Activated T-cell treated with anti-CD3 and anti-CD28 coated beads, Interleukin-2, amount 50 U/mL, for 4 hours (primary cell): ENCODE measurements around the gene OR8G5. TPM values are rescaled to one million over a fixed set of nuclear protein-coding genes. Genes with fewer than 3 reads are reported as not detected.
"Not testable (repeated sequence)": the region's sequence is repeated elsewhere in the genome, so short reads cannot be mapped to it uniquely, and the experiment has no call there.

ENCODE experiments used
- ATAC-seq, 2 donors: fragments of 200-7000 bp; cut with Tn5 transposase; one replicate each; pipeline ENCODE4 v1.10.0; 2021
- DNase-seq: peaks from one replicate; pipeline ENCODE4 v3.0.0-alpha.2; 2020
- H3K27me3 Mint-ChIP-seq: one replicate; pipeline ENCODE4 v1.8.0; 2021; ENCODE audit warnings: low read depth, mixed read lengths
- H3K36me3 Mint-ChIP-seq: one replicate; pipeline ENCODE4 v1.8.0; 2022; ENCODE audit warnings: mixed read lengths; ENCODE audit not compliant: insufficient read depth
- H3K4me1 Mint-ChIP-seq: one replicate; pipeline ENCODE4 v1.8.0; 2021; ENCODE audit warnings: low read depth, mixed read lengths
- H3K4me3 Mint-ChIP-seq: one replicate; pipeline ENCODE4 v1.8.0; 2021; ENCODE audit warnings: mild to moderate bottlenecking, moderate library complexity, mixed read lengths
- H3K9me3 Mint-ChIP-seq: one replicate; pipeline ENCODE4 v1.8.0; 2021; ENCODE audit warnings: mixed read lengths
- total RNA-seq, 3 donors: library from RNA; stranded (reverse); gene quantifications; one replicate each; pipeline ENCODE4 v1.2.1, GENCODE V29; 2021

The OR8G5 gene, protein sequence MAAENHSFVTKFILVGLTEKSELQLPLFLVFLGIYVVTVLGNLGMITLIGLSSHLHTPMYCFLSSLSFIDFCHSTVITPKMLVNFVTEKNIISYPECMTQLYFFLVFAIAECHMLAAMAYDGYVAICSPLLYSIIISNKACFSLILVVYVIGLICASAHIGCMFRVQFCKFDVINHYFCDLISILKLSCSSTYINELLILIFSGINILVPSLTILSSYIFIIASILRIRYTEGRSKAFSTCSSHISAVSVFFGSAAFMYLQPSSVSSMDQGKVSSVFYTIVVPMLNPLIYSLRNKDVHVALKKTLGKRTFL
- not detected for total RNA-seq

DNA sequence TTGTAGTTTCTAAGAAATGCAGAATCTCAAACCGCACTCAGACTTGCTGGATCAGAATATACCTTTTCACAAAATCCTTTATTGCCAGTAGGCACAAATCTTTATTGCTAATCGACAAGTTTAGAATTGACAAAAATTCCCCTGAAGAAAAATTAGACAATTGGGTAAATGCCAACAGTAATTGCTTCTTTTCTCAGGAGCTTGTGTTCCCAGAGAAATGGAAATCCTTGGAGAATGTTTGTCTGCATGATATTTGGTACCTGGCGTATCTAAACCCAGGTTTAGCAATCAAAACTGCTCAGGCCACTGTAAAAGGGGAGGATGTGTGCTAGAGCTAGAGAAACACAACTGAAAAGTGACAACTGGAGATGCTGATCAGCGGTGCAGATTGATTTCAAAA lies at the start of gene OR8G5:
Gene OR8G5, plus strand, starts transcription at position 301 of the 400 bp plus-strand sequence. CDS start 8,556 bp downstream, outside the sequence.
- Mint-ChIP-seq H3K4me3 (no peak within 1 kb of the TSS), H3K36me3 (no peaks in the 10 kb centered on the region), H3K4me1 (no peaks in the 10 kb centered on the region), H3K27me3 (no peaks in the 10 kb centered on the region), H3K9me3 (no peaks in the 10 kb centered on the region)
- DNase-seq (no peak), ATAC-seq (no peak)

DNA sequence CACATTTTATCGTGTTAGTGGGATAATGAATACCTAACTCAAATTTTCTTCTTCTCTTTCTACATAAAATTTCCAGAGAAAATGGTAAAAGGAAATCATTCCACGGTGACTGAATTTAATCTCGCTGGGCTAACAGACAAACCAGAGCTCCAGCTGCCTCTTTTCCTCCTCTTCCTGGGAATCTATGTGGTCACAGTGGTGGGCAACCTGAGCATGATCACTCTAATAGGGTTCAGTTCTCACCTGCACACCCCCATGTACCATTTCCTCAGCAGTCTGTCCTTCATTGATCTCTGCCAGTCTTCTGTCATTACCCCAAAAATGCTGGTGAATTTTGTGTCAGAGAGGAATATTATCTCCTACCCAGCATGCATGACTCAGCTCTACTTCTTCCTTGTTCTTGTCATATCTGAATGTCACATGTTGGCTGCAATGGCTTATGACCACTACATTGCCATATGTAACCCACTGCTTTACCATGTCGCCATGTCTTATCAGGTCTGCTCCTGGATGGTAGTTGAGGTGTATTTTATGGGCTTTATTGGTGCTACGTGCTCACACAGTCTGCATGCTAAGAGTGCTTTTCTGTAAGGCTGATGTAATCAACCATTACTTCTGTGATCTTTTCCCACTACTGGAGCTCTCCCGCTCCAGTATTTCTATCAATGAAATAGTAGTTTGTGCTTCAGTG lies 48.9 kb upstream of the OR8G5 start:
- DNase-seq (no peak), ATAC-seq (no peak)
- H3K36me3 Mint-ChIP-seq, result no peaks in the 10 kb centered on the region
- no peak overlapping the region for H3K4me3 Mint-ChIP-seq
- no peaks in the 10 kb centered on the region for H3K9me3 Mint-ChIP-seq
- H3K4me1 Mint-ChIP-seq, result no peaks in the 10 kb centered on the region
- peaks cover 4% of the 10 kb centered on the region for H3K27me3 Mint-ChIP-seq

DNA sequence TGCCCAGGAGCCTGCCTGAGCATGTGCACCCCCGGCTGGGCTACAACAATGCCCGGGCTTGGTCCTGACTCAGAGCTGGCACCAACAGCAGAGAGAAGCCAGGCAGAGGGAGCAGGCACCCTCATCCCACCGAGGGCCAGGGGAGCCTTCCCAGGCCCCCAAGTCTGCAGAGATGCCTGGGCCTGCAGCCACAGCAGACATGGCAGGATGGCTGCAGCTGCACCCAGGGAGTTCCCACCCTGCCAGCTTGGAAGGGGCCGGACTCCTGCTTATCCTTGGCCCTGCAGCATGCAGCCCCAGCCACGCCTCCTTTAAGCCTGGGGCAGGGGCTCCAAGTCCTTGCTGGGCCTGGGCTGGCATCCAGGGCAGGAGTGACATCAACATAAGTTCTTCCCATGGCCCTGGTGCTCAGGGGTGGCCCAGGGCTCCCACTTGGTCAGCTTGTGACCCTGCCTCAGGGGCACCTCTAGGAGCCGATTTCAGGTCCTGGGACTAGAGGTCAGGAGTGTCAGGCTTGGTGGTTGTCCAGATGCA lies 46.3 kb upstream of the OR8G5 start:
- Mint-ChIP-seq H3K4me1 (no peaks in the 10 kb centered on the region), H3K9me3 (no peaks in the 10 kb centered on the region), H3K4me3 (no peak overlapping the region), H3K27me3 (peaks cover 4% of the 10 kb centered on the region), H3K36me3 (no peaks in the 10 kb centered on the region)
- no peak for DNase-seq
- ATAC-seq, result no peak

DNA sequence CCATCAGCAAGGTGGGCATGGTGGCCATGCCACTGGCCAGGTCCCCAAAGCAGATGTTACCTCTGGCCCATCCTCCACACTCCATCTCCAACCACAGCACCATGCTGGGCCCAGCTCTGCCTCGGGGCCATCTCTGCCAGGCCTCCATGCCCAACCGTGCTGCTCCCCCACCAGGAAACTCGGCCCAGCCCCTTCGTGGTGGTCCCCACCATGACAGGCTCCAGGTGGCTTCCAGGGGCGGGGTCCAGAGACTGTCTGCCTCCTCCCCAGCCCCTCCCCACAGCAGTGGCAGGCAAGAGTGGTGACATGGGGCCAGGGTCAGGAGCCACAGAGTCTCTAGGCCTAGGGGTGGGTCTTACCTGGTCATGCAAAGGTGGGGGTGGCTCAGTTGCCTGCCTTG lies 45.8 kb upstream of the OR8G5 start:
- Mint-ChIP-seq H3K9me3 (no peaks in the 10 kb centered on the region), H3K4me1 (no peaks in the 10 kb centered on the region), H3K4me3 (no peak overlapping the region), H3K27me3 (peaks cover 4% of the 10 kb centered on the region), H3K36me3 (no peaks in the 10 kb centered on the region)
- ATAC-seq (no peak), DNase-seq (no peak)

DNA sequence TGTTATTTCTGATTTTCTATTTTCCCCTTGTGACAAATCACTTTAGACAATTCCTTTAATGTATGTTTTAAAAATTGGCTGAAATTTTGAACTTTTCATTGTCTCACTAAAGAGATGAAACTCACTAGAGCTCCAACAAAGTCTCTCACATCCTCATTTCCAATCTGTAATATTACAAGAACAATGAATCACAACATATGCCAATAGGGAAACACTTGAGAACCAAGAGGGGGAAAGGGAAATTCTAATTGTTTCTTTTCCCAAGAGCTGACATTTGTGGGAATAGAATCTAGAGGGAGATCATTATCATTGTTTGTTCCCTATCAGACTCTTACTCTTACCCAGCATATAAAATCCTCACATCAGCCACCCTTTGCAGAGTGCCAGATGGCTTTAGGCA lies 44.9 kb upstream of the OR8G5 start:
- DNase-seq, result no peak
- Mint-ChIP-seq H3K4me3 (no peak overlapping the region), H3K4me1 (no peaks in the 10 kb centered on the region), H3K27me3 (peaks cover 4% of the 10 kb centered on the region), H3K36me3 (no peaks in the 10 kb centered on the region), H3K9me3 (no peaks in the 10 kb centered on the region)
- ATAC-seq, result no peak

DNA sequence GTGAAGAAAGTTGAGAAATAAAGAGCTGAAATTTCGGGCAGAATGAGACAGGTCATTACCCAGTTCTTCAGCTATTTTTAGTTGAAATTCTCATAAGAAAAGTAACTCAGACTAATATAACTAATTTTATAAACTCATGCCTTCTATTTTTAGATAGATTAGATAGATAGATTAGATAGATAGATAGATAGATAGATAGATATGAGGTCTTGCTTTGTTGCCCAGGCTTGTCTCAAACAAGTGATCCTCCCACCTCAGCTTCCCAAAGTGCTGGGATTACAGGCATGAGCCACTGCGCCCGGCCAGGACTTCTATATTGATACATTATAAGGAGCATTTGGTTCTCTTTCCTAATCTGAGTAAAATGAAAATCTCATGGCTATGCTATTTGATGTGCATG lies 42.1 kb upstream of the OR8G5 start:
- Mint-ChIP-seq H3K4me3 (no peak overlapping the region), H3K4me1 (no peaks in the 10 kb centered on the region), H3K27me3 (no peaks in the 10 kb centered on the region), H3K9me3 (no peaks in the 10 kb centered on the region), H3K36me3 (no peaks in the 10 kb centered on the region)
- no peak for DNase-seq
- no peak for ATAC-seq

DNA sequence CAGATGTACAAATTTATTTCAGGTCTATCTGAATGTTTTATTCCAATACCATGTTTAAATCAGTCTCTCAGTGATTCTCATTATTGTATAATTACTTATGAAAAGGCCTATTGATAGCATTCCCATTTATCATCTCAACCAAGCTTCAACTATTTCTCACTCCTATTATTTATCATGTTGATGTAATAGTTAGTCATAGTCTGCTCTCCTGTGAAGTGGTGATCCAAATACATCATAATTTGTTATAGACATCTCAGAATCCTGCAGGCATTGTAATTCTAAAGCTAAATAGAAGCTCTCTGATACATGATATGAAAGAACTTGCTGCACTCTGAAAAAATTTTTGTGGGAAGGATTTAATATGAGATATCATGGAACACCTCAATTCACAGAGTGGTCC lies 37.0 kb upstream of the OR8G5 start:
- Mint-ChIP-seq H3K36me3 (no peaks in the 10 kb centered on the region), H3K9me3 (no peaks in the 10 kb centered on the region), H3K4me3 (no peak overlapping the region), H3K4me1 (no peaks in the 10 kb centered on the region), H3K27me3 (no peaks in the 10 kb centered on the region)
- ATAC-seq (no peak), DNase-seq (no peak)

DNA sequence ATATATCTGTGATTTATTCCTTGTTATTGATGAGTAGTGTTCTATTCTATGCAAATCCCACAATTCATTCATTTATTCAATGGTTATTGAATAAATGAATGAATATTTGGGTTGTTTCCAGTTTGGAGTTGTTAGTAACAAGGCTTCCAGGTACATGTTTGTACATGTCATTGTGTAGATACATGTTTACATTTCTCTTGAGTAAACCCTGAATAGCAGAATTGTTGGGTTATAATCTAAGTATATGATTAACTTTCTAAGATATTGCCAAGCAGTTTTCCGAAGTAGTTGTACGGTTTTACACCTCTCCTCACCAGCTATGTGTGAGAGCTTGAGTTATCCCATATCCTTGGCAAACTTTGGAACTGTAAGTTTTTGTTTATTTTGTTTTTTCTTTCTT lies 33.8 kb upstream of the OR8G5 start:
- Mint-ChIP-seq H3K36me3 (no peaks in the 10 kb centered on the region), H3K4me3 (no peak overlapping the region)
- no peak for ATAC-seq

DNA sequence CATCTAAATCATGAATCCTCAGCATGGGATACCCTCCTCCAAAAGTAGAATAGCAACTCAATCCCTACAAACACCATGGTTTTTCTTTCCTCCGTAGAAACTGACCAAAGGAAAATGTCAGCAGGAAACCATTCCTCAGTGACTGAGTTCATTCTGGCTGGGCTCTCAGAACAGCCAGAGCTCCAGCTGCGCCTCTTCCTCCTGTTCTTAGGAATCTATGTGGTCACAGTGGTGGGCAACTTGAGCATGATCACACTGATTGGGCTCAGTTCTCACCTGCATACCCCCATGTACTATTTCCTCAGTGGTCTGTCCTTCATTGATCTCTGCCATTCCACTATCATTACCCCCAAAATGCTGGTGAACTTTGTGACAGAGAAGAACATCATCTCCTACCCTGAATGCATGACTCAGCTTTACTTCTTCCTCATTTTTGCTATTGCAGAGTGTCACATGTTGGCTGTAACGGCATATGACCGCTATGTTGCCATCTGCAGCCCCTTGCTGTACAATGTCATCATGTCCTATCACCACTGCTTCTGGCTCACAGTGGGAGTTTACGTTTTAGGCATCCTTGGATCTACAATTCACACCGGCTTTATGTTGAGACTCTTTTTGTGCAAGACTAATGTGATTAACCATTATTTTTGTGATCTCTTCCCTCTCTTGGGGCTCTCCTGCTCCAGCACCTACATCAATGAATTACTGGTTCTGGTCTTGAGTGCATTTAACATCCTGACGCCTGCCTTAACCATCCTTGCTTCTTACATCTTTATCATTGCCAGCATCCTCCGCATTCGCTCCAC lies 31.4 kb upstream of the OR8G5 start:
- ATAC-seq, H3K36me3 Mint-ChIP-seq, H3K9me3 Mint-ChIP-seq, H3K27me3 Mint-ChIP-seq, H3K4me3 Mint-ChIP-seq, H3K4me1 Mint-ChIP-seq, DNase-seq: not testable (repeated sequence)

More for the DNA sequence above, 33.8 kb upstream of the OR8G5 start:
- Mint-ChIP-seq H3K27me3 (peaks cover 4% of the 10 kb centered on the region), H3K4me1 (no peaks in the 10 kb centered on the region), H3K9me3 (no peaks in the 10 kb centered on the region)
- DNase-seq, result no peak

DNA sequence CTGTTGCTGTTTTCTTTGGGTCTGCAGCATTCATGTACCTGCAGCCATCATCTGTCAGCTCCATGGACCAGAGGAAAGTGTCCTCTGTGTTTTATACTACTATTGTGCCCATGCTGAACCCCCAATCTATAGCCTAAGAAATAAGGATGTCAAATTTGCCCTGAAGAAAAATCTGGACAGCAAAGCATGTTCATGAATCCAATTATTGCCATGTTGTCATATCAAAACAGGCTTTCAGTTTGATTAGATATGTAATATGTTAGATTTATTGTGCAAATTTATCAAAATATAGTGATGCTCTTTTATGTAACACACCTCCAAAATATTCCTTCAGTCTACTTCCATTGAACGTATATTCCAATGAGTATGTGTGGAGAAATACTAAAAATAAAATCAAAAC lies 30.7 kb upstream of the OR8G5 start:
- H3K36me3 Mint-ChIP-seq, result no peaks in the 10 kb centered on the region
- H3K27me3 Mint-ChIP-seq, result peaks cover 4% of the 10 kb centered on the region
- no peak for ATAC-seq
- no peaks in the 10 kb centered on the region for H3K9me3 Mint-ChIP-seq
- H3K4me1 Mint-ChIP-seq, result no peaks in the 10 kb centered on the region
- DNase-seq, result no peak
- no peak overlapping the region for H3K4me3 Mint-ChIP-seq

DNA sequence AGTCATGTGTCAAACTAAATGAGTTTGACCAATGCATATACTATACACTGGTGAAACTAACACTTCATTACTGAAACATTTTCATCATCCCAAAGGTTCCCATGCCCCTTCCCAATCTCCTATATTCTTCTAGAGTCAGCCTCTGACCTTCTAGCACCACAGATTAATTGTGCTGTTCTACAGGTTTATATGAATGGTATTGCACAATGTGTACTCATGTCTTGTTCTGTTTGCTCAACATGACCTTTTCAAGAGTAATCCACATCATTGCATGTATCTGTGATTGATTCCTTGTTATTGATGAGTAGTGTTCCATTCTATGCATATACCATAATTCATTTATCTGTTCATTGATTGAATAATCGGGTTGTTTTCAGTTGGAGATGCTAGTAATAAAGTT lies 22.8 kb upstream of the OR8G5 start:
- no peaks in the 10 kb centered on the region for H3K9me3 Mint-ChIP-seq
- ATAC-seq (no peak), DNase-seq (no peak)
- peaks cover 1% of the 10 kb centered on the region for H3K27me3 Mint-ChIP-seq
- H3K4me1 Mint-ChIP-seq, result no peaks in the 10 kb centered on the region
- H3K36me3 Mint-ChIP-seq, result no peaks in the 10 kb centered on the region
- no peak overlapping the region for H3K4me3 Mint-ChIP-seq

DNA sequence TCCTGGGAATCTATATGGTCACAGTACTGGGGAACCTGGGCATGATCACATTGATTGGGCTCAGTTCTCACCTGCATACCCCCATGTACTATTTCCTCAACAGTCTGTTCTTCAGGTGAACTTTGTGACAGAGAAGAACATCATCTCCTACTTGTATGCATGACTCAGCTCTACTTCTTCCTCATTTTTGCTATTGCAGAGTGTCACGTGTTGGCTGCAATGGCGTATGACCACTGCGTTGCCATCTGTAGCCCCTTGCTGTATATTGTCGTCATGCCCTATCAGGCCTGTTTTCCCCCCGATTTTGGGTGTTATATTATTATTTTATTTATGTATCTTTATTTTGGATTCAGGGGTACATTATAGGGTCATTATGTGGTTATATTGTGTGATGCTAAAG lies 17.7 kb upstream of the OR8G5 start:
- H3K4me1 Mint-ChIP-seq, result no peaks in the 10 kb centered on the region
- no peaks in the 10 kb centered on the region for H3K36me3 Mint-ChIP-seq
- ATAC-seq (no peak), DNase-seq (no peak)
- H3K4me3 Mint-ChIP-seq, result no peak overlapping the region
- H3K27me3 Mint-ChIP-seq, result no peaks in the 10 kb centered on the region
- no peaks in the 10 kb centered on the region for H3K9me3 Mint-ChIP-seq

DNA sequence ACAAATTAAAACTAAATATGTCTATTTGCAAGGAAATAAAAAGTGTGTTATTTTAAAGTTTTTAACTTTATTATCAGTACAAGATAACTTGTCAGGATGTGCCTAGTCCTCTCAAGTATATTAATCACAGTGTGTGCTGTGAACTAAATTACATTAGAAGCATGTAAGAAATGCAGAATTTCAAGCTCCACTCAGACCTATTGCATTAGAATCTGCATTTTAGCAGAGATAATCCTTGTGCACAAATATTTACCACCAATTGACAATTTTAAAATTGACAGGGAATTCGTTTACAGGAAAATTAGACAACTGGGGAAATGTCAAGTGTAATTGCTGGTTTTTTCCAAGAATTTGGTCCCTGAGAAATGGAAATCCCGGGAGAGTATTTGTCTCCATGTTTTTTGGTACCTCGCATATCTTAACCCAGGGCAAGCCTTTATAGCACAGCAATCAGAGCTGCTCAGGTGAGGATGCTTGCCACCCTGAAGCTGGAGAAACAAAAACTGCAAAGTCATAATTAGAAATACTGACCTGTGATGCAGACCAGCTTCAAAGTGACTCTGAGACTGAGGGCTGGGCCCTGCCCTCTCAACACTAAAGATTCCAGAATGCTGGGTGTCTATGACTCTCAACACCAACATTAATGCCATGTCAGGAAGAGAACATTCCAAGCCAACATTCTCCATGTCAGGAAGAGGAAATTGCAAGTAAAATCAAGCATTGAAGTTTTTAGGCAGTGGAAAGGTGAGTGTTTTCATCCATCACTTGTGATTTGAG lies 15.4 kb upstream of the OR8G5 start, which contains the start of gene OR8G1:
Gene OR8G1, plus strand, starts transcription at position 475 of the 777 bp plus-strand sequence. CDS start 8,581 bp downstream, outside the sequence.
- H3K4me1 Mint-ChIP-seq, result no peaks in the 10 kb centered on the region
- no peak for ATAC-seq
- H3K4me3 Mint-ChIP-seq, result no peak within 1 kb of the TSS
- H3K36me3 Mint-ChIP-seq, result no peaks in the 10 kb centered on the region
- DNase-seq, result no peak
- no peaks in the 10 kb centered on the region for H3K9me3 Mint-ChIP-seq
- no peaks in the 10 kb centered on the region for H3K27me3 Mint-ChIP-seq

DNA sequence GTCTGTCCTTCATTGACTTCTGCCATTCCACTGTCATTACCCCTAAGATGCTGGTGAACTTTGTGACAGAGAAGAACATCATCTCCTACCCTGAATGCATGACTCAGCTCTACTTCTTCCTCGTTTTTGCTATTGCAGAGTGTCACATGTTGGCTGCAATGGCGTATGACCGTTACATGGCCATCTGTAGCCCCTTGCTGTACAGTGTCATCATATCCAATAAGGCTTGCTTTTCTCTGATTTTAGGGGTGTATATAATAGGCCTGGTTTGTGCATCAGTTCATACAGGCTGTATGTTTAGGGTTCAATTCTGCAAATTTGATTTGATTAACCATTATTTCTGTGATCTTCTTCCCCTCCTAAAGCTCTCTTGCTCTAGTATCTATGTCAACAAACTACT lies 6.3 kb upstream of the OR8G5 start:
- H3K36me3 Mint-ChIP-seq, H3K4me1 Mint-ChIP-seq, H3K27me3 Mint-ChIP-seq, ATAC-seq, H3K4me3 Mint-ChIP-seq, H3K9me3 Mint-ChIP-seq, DNase-seq: not testable (repeated sequence)
